ENCODE measurements around the gene ELANE.

GRCh38 chr19:887072-887471 is 35.0 kb downstream of the ELANE start:
- TF ChIP-seq BHLHE40 (IDR thresholded peaks at IDR 0.05; ENCODE audit: borderline replicate concordance) (no peak), L3MBTL2 (conservative IDR thresholded peaks at IDR 0.05) (no peak), ELF4 (IDR thresholded peaks at IDR 0.05) (no peak), ARNT (IDR thresholded peaks at IDR 0.05) (no peak), FOXK2 (IDR thresholded peaks at IDR 0.05) (no peak), FOXM1 (IDR thresholded peaks at IDR 0.05; ENCODE audit: borderline replicate concordance) (no peak), NFRKB (IDR thresholded peaks at IDR 0.05) (no peak), FOXA1 (IDR thresholded peaks at IDR 0.05) (no peak), SUZ12 (IDR thresholded peaks at IDR 0.05) (no peak), SP1 (IDR thresholded peaks at IDR 0.05) (no peak), CTBP1 (IDR thresholded peaks at IDR 0.05; ENCODE audit: borderline replicate concordance) (no peak)
- TF ChIP-seq, protein P1, sequence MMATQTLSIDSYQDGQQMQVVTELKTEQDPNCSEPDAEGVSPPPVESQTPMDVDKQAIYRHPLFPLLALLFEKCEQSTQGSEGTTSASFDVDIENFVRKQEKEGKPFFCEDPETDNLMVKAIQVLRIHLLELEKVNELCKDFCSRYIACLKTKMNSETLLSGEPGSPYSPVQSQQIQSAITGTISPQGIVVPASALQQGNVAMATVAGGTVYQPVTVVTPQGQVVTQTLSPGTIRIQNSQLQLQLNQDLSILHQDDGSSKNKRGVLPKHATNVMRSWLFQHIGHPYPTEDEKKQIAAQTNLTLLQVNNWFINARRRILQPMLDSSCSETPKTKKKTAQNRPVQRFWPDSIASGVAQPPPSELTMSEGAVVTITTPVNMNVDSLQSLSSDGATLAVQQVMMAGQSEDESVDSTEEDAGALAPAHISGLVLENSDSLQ (IDR thresholded peaks at IDR 0.05): no peak
